Smooth muscle cell (in vitro differentiated cells): ENCODE data around the gene MAP3K7. TPM values are rescaled to one million over a fixed set of nuclear protein-coding genes. Genes with fewer than 3 reads are reported as not detected.
A peak's percentile ranks its signal among the peaks of the same experiment; 100 is the strongest.

Source experiments
- DNase-seq: peaks from one replicate; lab custom pipeline; 2025; ENCODE audit not compliant: unreplicated experiment; lab: John Stamatoyannopoulos, UW
- H2AFZ ChIP-seq: fragments of 200-600 bp; sonication (generic); 2 replicates; pipeline ENCODE4 v1.6.0; 2016; ENCODE audit warnings: antibody characterized with exemption, low read depth, mild to moderate bottlenecking
- H3F3A ChIP-seq: fragments of 200-600 bp; sonication (generic); 2 replicates; pipeline ENCODE4 v1.6.0; 2017; ENCODE audit warnings: antibody characterized with exemption, low read depth
- H3K27ac ChIP-seq: fragments of 200-600 bp; sonication (generic); 2 replicates; pipeline ENCODE4 v1.5.1; 2016; ENCODE audit warnings: low read depth, mild to moderate bottlenecking
- H3K27me3 ChIP-seq: fragments of 200-600 bp; sonication (generic); 2 replicates; pipeline ENCODE4 v1.6.1; 2016; ENCODE audit warnings: low read depth, mild to moderate bottlenecking
- H3K36me3 ChIP-seq: fragments of 200-600 bp; sonication (generic); 2 replicates; pipeline ENCODE4 v1.5.1; 2016; ENCODE audit warnings: low read depth
- H3K4me1 ChIP-seq: fragments of 200-600 bp; sonication (generic); 2 replicates; pipeline ENCODE4 v1.5.1; 2016; ENCODE audit warnings: low read depth
- H3K4me2 ChIP-seq: fragments of 200-600 bp; sonication (generic); 2 replicates; pipeline ENCODE4 v1.6.0; 2016; ENCODE audit warnings: mild to moderate bottlenecking
- H3K4me3 ChIP-seq: fragments of 200-600 bp; sonication (generic); 2 replicates; pipeline ENCODE4 v1.5.1; 2016; ENCODE audit warnings: mild to moderate bottlenecking
- H3K79me2 ChIP-seq: fragments of 200-600 bp; sonication (generic); 2 replicates; pipeline ENCODE4 v1.6.0; 2016; ENCODE audit warnings: low read depth, mild to moderate bottlenecking
- H3K9ac ChIP-seq: fragments of 200-600 bp; sonication (generic); 2 replicates; pipeline ENCODE4 v1.6.0; 2016; ENCODE audit warnings: low read depth
- H3K9me3 ChIP-seq: fragments of 200-600 bp; sonication (generic); replicated peaks from 2 replicates; pipeline ENCODE4 v1.5.1; 2016; ENCODE audit warnings: low read depth
- H4K20me1 ChIP-seq: fragments of 200-600 bp; sonication (generic); 2 replicates; pipeline ENCODE4 v1.6.0; 2016; ENCODE audit warnings: low read depth
- CTCF ChIP-seq: fragments of 200-600 bp; sonication (generic); IDR thresholded peaks from 2 replicates; pipeline ENCODE4 v1.5.1; 2017; ENCODE audit warnings: borderline replicate concordance, mild to moderate bottlenecking, antibody characterized with exemption; ENCODE audit not compliant: insufficient read depth, poor library complexity, severe bottlenecking
- WGBS: methylation state at CpG from one replicate; pipeline ENCODE4 v1.1.7; 2016; ENCODE audit warnings: low lambda C conversion rate; 5-methylcytosine and 5-hydroxymethylcytosine counted together
- polyA plus RNA-seq: library from polyadenylated mRNA; unstranded; fragments of >200 nt; fragmentation: Nextera tagmentation; extraction: Ambion mirVana; gene quantifications from 2 replicates; pipeline ENCODE4 v1.2.1, GENCODE V29; 2016
- total RNA-seq: library from RNA; depleted of rRNA; stranded (reverse); fragments of >200 nt; gene quantifications from 2 replicates; pipeline ENCODE4 v1.2.3, GENCODE V29; 2014

Gene MAP3K7
- total and polyA plus RNA-seq, 2 experiments from 2014 or later = 22.0 to 40.4 TPM

- Histone ChIP-seq H3K4me2 (no peak overlapping the region), H3K9me3 (no peaks in the 10 kb centered on the region), H3K4me3 (no peak overlapping the region), H3K36me3 (peaks cover 37% of the 10 kb centered on the region), H3K9ac (no peak overlapping the region), H4K20me1 (no peaks in the 10 kb centered on the region), H3K4me1 (no peaks in the 10 kb centered on the region), H3K79me2 (no peaks in the 10 kb centered on the region), H3K27me3 (no peaks in the 10 kb centered on the region), H3K27ac (no peak overlapping the region), H3F3A (no peaks in the 10 kb centered on the region), H2AFZ (no peak overlapping the region)
- WGBS = 97% methylated on average over 4 of the region's 4 CpGs
- TF ChIP-seq CTCF = no peak
- no peak for DNase-seq
Observed at GRCh38 chr6:90544741-90545140, 42.1 kb downstream of the MAP3K7 start.

GRCh38 chr6:90544081-90544480, 42.8 kb downstream of the MAP3K7 start:
- no peaks in the 10 kb centered on the region for H3K9me3 ChIP-seq
- no peaks in the 10 kb centered on the region for H3K27me3 ChIP-seq
- no peak overlapping the region for H3K9ac ChIP-seq
- no peak for TF ChIP-seq CTCF
- H3K4me2 ChIP-seq = no peak overlapping the region
- H3K36me3 ChIP-seq = peaks cover 33% of the 10 kb centered on the region
- no peak overlapping the region for H3K27ac ChIP-seq
- no peak for DNase-seq
- H3K4me3 ChIP-seq = no peak overlapping the region
- no peak overlapping the region for H2AFZ ChIP-seq
- H3K79me2 ChIP-seq = no peaks in the 10 kb centered on the region
- no peaks in the 10 kb centered on the region for H3F3A ChIP-seq
- no peaks in the 10 kb centered on the region for H4K20me1 ChIP-seq
- H3K4me1 ChIP-seq = peaks cover under 1% of the 10 kb centered on the region

- peaks cover 21% of the 10 kb centered on the region for H3K36me3 ChIP-seq
- peaks cover 3% of the 10 kb centered on the region for H3K4me1 ChIP-seq
- no peaks in the 10 kb centered on the region for H3K79me2 ChIP-seq
- no peak overlapping the region for H3K4me3 ChIP-seq
- TF ChIP-seq CTCF = no peak
- no peak overlapping the region for H2AFZ ChIP-seq
- peaks cover 5% of the 10 kb centered on the region for H4K20me1 ChIP-seq
- no peak overlapping the region for H3K27ac ChIP-seq
- no peaks in the 10 kb centered on the region for H3K27me3 ChIP-seq
- no peaks in the 10 kb centered on the region for H3K9me3 ChIP-seq
- no peaks in the 10 kb centered on the region for H3F3A ChIP-seq
- no peak overlapping the region for H3K9ac ChIP-seq
- no peak overlapping the region for H3K4me2 ChIP-seq
- DNase-seq = no peak
- 91% methylated on average over 3 of the region's 3 CpGs for WGBS
Observed at GRCh38 chr6:90541221-90541620, 45.7 kb downstream of the MAP3K7 start.

GRCh38 chr6:90538278-90539046, 48.4 kb downstream of the MAP3K7 start:
- 43% methylated on average over 4 of the region's 4 CpGs for WGBS
- Histone ChIP-seq H3K9me3 (no peaks in the 10 kb centered on the region), H3K27ac (peak overlapping the region; percentile 46), H3K4me2 (peak overlapping the region; percentile 50), H3F3A (no peaks in the 10 kb centered on the region), H3K4me3 (no peak overlapping the region), H3K27me3 (no peaks in the 10 kb centered on the region), H2AFZ (no peak overlapping the region), H4K20me1 (peaks cover 5% of the 10 kb centered on the region), H3K4me1 (peaks cover 3% of the 10 kb centered on the region), H3K36me3 (peaks cover 2% of the 10 kb centered on the region), H3K9ac (no peak overlapping the region), H3K79me2 (no peaks in the 10 kb centered on the region)
- no peak for DNase-seq
- TF ChIP-seq CTCF = no peak
